DND-41 (cell line): ENCODE data around the gene SFXN2.

Source experiments
- ATAC-seq: fragments of 200-7000 bp; cut with Tn5 transposase; 3 replicates; pipeline ENCODE4 v1.9.1; 2021; ENCODE audit warnings: low read depth; ENCODE audit not compliant: insufficient read depth
- DNase-seq: peaks from one replicate; pipeline ENCODE4 v3.0.0-alpha.2; 2020
- H2AFZ ChIP-seq: 2 replicates; pipeline ENCODE4 v1.6.0; 2012; ENCODE audit warnings: low read depth, low read length
- H3K27ac ChIP-seq: 2 replicates; pipeline ENCODE4 v1.5.1; 2012; ENCODE audit warnings: low read length, inconsistent platforms
- H3K27me3 ChIP-seq: fragments of 200-600 bp; sonication (generic); 2 replicates; pipeline ENCODE4 v1.6.0; 2012; ENCODE audit warnings: low read length, mild to moderate bottlenecking, inconsistent platforms; ENCODE audit not compliant: insufficient read depth, poor library complexity
- H3K36me3 ChIP-seq: 2 replicates; pipeline ENCODE4 v1.5.1; 2012; ENCODE audit warnings: low read length, inconsistent platforms; ENCODE audit not compliant: insufficient read depth
- H3K4me1 ChIP-seq: 2 replicates; pipeline ENCODE4 v1.5.1; 2012; ENCODE audit warnings: mild to moderate bottlenecking, low read length; ENCODE audit not compliant: insufficient read depth
- H3K4me2 ChIP-seq: 2 replicates; pipeline ENCODE4 v1.6.0; 2012; ENCODE audit warnings: mild to moderate bottlenecking, moderate library complexity, low read length, inconsistent platforms; ENCODE audit not compliant: insufficient read depth
- H3K4me3 ChIP-seq, 2 experiments: fragments of 200-600 bp in 1 of 2; shearing (Covaris generic) in 1 of 2; 2 replicates each; pipeline ENCODE4 v1.5.1; 2012 to 2016; ENCODE audit warnings: inconsistent platforms in 2 of 2, low read length in 2 of 2, mild to moderate bottlenecking in 2 of 2, low read depth in 1 of 2, moderate library complexity in 1 of 2
- H3K79me2 ChIP-seq: 2 replicates; pipeline ENCODE4 v1.6.0; 2012; ENCODE audit warnings: low read length, inconsistent platforms; ENCODE audit not compliant: insufficient read depth
- H3K9ac ChIP-seq: 2 replicates; pipeline ENCODE4 v1.6.0; 2012; ENCODE audit warnings: low read depth, mild to moderate bottlenecking, inconsistent platforms, low read length, moderate library complexity
- H3K9me3 ChIP-seq: 2 replicates; pipeline ENCODE4 v1.5.1; 2012; ENCODE audit warnings: low read length, moderate library complexity, mild to moderate bottlenecking, inconsistent platforms; ENCODE audit not compliant: insufficient read depth, severe bottlenecking
- H4K20me1 ChIP-seq: 2 replicates; pipeline ENCODE4 v1.6.0; 2012; ENCODE audit warnings: low read length; ENCODE audit not compliant: insufficient read depth
- EZH2 ChIP-seq: IDR thresholded peaks from 3 replicates; pipeline ENCODE4 v1.6.1; 2012; ENCODE audit warnings: borderline replicate concordance, low read depth, mild to moderate bottlenecking, moderate library complexity, low read length, inconsistent platforms; ENCODE audit not compliant: severe bottlenecking
- TF ChIP-seq, protein P1 (sequence below): IDR thresholded peaks from 2 replicates; pipeline ENCODE4 v1.5.1; 2012; ENCODE audit warnings: borderline replicate concordance, low read length, moderate library complexity, mild to moderate bottlenecking; ENCODE audit not compliant: poor library complexity, severe bottlenecking; ENCODE audit errors: extremely low read depth

The SFXN2 gene

DNA sequence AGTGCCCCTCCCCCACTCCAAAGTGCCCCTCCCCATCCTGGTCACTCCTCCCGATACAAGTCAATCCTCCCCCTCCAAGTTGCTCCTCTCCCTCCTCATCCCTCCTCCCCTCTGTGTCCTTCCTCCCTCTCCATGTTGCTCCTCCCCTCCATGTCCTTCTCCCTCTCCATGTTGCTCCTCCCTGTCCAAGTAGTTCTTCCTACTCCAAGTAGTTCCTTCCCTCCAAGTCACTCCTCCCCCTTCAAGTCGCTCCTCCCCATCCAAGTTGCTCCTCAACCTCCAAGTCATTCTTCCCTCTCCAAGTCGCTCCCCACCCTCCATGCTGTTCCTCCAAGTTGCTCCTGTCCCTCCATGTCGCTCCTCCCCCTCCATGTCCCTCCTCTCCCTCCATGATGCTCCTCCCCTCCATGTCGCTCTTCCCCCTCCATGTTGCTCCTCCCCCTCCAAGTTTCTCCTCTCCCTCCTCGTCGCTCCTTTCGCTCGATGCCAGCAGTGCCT lies 20.7 kb downstream of the SFXN2 start:
- ATAC-seq: no peak

DNA sequence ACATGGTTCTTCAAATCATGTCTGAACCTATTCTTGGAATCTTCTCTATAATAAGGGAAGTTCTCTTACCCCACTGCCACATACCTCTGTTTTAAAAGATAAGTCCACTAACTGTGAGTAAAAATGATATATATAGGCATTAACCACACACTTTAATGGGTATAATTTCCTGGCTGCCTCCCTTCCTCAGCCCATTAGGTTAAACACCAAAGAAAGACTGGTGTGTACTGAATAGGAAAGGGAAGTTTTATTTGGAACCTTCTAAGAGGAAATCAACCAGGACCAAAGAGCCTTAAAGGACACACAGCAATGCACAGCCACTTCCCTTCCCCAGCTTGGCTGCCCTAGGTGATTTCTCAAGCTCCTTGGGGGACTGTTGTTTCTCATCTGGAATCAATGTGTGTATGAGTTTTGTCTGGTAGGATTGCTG lies 24.3 kb downstream of the SFXN2 start:
- H3K4me1 ChIP-seq: peaks cover 7% of the 10 kb centered on the region
- H3K79me2 ChIP-seq: no peaks in the 10 kb centered on the region
- H2AFZ ChIP-seq: no peak overlapping the region
- H3K27ac ChIP-seq: no peak overlapping the region
- no peaks in the 10 kb centered on the region for H3K27me3 ChIP-seq
- no peak overlapping the region for H3K4me3 ChIP-seq
- no peak overlapping the region for H3K9ac ChIP-seq
- ATAC-seq (no peak), DNase-seq (no peak)
- H3K4me2 ChIP-seq: no peak overlapping the region
- H3K9me3 ChIP-seq: no peaks in the 10 kb centered on the region
- no peaks in the 10 kb centered on the region for H4K20me1 ChIP-seq
- TF ChIP-seq, protein P1, sequence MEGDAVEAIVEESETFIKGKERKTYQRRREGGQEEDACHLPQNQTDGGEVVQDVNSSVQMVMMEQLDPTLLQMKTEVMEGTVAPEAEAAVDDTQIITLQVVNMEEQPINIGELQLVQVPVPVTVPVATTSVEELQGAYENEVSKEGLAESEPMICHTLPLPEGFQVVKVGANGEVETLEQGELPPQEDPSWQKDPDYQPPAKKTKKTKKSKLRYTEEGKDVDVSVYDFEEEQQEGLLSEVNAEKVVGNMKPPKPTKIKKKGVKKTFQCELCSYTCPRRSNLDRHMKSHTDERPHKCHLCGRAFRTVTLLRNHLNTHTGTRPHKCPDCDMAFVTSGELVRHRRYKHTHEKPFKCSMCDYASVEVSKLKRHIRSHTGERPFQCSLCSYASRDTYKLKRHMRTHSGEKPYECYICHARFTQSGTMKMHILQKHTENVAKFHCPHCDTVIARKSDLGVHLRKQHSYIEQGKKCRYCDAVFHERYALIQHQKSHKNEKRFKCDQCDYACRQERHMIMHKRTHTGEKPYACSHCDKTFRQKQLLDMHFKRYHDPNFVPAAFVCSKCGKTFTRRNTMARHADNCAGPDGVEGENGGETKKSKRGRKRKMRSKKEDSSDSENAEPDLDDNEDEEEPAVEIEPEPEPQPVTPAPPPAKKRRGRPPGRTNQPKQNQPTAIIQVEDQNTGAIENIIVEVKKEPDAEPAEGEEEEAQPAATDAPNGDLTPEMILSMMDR: no peak
- H3K36me3 ChIP-seq: peaks cover 31% of the 10 kb centered on the region; the same call in 1 of the 2 replicates

More for the DNA sequence above, 20.7 kb downstream of the SFXN2 start:
- H3K4me1 ChIP-seq: no peaks in the 10 kb centered on the region
- H3K9ac ChIP-seq: no peak overlapping the region
- H2AFZ ChIP-seq: no peak overlapping the region
- H3K36me3 ChIP-seq: peaks cover 57% of the 10 kb centered on the region
- H3K4me2 ChIP-seq: no peak overlapping the region
- no peak overlapping the region for H3K27ac ChIP-seq
- H3K9me3 ChIP-seq: no peaks in the 10 kb centered on the region
- no peaks in the 10 kb centered on the region for H3K79me2 ChIP-seq
- no peak for DNase-seq
- H3K27me3 ChIP-seq: no peaks in the 10 kb centered on the region
- TF ChIP-seq, protein P1: no peak
- TF ChIP-seq EZH2: no peak
- no peak overlapping the region for H3K4me3 ChIP-seq
- H4K20me1 ChIP-seq: no peaks in the 10 kb centered on the region

GRCh38 chr10:102740229-102740628 lies 25.8 kb downstream of the SFXN2 start:
- Histone ChIP-seq H4K20me1 (0 out of 2 replicates have a peak, but pooled peaks cover 3% of the 10 kb centered on the region), H2AFZ (no peak overlapping the region), H3K4me2 (no peak overlapping the region), H3K79me2 (peaks cover 14% of the 10 kb centered on the region), H3K36me3 (peaks cover 18% of the 10 kb centered on the region; the same call in 1 of the 2 replicates), H3K4me3 (no peak overlapping the region), H3K9ac (no peak overlapping the region), H3K4me1 (peaks cover 18% of the 10 kb centered on the region), H3K9me3 (no peaks in the 10 kb centered on the region), H3K27ac (no peak overlapping the region), H3K27me3 (no peaks in the 10 kb centered on the region)
- no peak for ATAC-seq
- TF ChIP-seq, protein P1: no peak
- TF ChIP-seq EZH2: no peak
- no peak for DNase-seq
